ENCODE measurements around the gene ULK2.

Gene ULK2

GRCh38 chr17:19744922-19745757, 122.6 kb downstream of the ULK2 start:
- DNase-seq, result peak; percentile 83

- DNase-seq, result no peak
Observed at GRCh38 chr17:19744492-19744891, 123.2 kb downstream of the ULK2 start.

GRCh38 chr17:19743101-19744100, 124.3 kb downstream of the ULK2 start:
- DNase-seq, result no peak

- DNase-seq, result no peak
Observed at GRCh38 chr17:19742495-19742894, 125.2 kb downstream of the ULK2 start.

- no peak for DNase-seq
Observed at GRCh38 chr17:19741832-19742457, 125.8 kb downstream of the ULK2 start.

GRCh38 chr17:19740933-19741332, 126.8 kb downstream of the ULK2 start:
- DNase-seq, result no peak

GRCh38 chr17:19739241-19740201, 128.2 kb downstream of the ULK2 start:
- no peak for DNase-seq

- no peak for DNase-seq
Observed at GRCh38 chr17:19738757-19739156, 129.0 kb downstream of the ULK2 start.

- no peak for DNase-seq
Observed at GRCh38 chr17:19738073-19738449, 129.7 kb downstream of the ULK2 start.

- DNase-seq, result no peak
Observed at GRCh38 chr17:19737305-19738072, 130.2 kb downstream of the ULK2 start.

GRCh38 chr17:19736071-19736470, 131.7 kb downstream of the ULK2 start:
- no peak for DNase-seq

- no peak for DNase-seq
Observed at GRCh38 chr17:19733953-19734526, 133.7 kb downstream of the ULK2 start.

- DNase-seq, result no peak
Observed at GRCh38 chr17:19731626-19732025, 136.1 kb downstream of the ULK2 start.

GRCh38 chr17:19730843-19731242, 136.9 kb downstream of the ULK2 start:
- DNase-seq, result no peak

- no peak for DNase-seq
Observed at GRCh38 chr17:19729900-19730299, 137.8 kb downstream of the ULK2 start.

- no peak for DNase-seq
Observed at GRCh38 chr17:19728084-19728495, 139.6 kb downstream of the ULK2 start.

- DNase-seq, result no peak
Observed at GRCh38 chr17:19727501-19728078, 140.1 kb downstream of the ULK2 start.

GRCh38 chr17:19726631-19727376, 140.9 kb downstream of the ULK2 start:
- DNase-seq, result no peak

GRCh38 chr17:19725486-19725885, 142.2 kb downstream of the ULK2 start:
- no peak for DNase-seq
